LoVo (cell line): ENCODE data around the gene CCDC8.
"Not testable (repeated sequence)": the region's sequence is repeated elsewhere in the genome, so short reads cannot be mapped to it uniquely, and the experiment has no call there.

Experiments
- DNase-seq: peaks from one replicate; pipeline ENCODE4 v3.0.0-alpha.2; 2016; ENCODE audit warnings: low spot score

CCDC8 gene

GRCh38 chr19:46413262-46414031 lies at the start of gene CCDC8:
CCDC8 (minus strand) TSS chr19:46413564; CDS start chr19:46412810, 754 bp downstream.
- DNase-seq = no peak

- no peak for DNase-seq
These were observed 48.2 kb upstream of the CCDC8 start for GRCh38 chr19:46461537-46461936.

- no peak for DNase-seq
These were observed 47.6 kb upstream of the CCDC8 start for GRCh38 chr19:46460981-46461380.

- DNase-seq = no peak
These were observed 46.7 kb upstream of the CCDC8 start for GRCh38 chr19:46460055-46460454.

GRCh38 chr19:46456930-46457329 lies 43.6 kb upstream of the CCDC8 start:
- no peak for DNase-seq

GRCh38 chr19:46454244-46454643 lies 40.9 kb upstream of the CCDC8 start:
- DNase-seq = no peak

GRCh38 chr19:46453661-46454060 lies 40.3 kb upstream of the CCDC8 start:
- DNase-seq = no peak

GRCh38 chr19:46452186-46452585 lies 38.8 kb upstream of the CCDC8 start:
- no peak for DNase-seq

GRCh38 chr19:46451352-46451751 lies 38.0 kb upstream of the CCDC8 start:
- DNase-seq = no peak

- no peak for DNase-seq
These were observed 37.4 kb upstream of the CCDC8 start for GRCh38 chr19:46450737-46451136.

GRCh38 chr19:46449228-46449627 lies 35.9 kb upstream of the CCDC8 start:
- no peak for DNase-seq

- no peak for DNase-seq
These were observed 35.2 kb upstream of the CCDC8 start for GRCh38 chr19:46448601-46449000.

- no peak for DNase-seq
These were observed 34.5 kb upstream of the CCDC8 start for GRCh38 chr19:46447824-46448223.

GRCh38 chr19:46447006-46447405 lies 33.6 kb upstream of the CCDC8 start:
- no peak for DNase-seq

- DNase-seq = no peak
These were observed 32.7 kb upstream of the CCDC8 start for GRCh38 chr19:46446021-46446420.

GRCh38 chr19:46442808-46443450 lies 29.6 kb upstream of the CCDC8 start:
- DNase-seq = peak; percentile 56

- no peak for DNase-seq
These were observed 28.5 kb upstream of the CCDC8 start for GRCh38 chr19:46441866-46442265.

- not testable (repeated sequence) for DNase-seq
These were observed 22.3 kb upstream of the CCDC8 start for GRCh38 chr19:46435689-46436088.

- DNase-seq = no peak
These were observed 21.6 kb upstream of the CCDC8 start for GRCh38 chr19:46435009-46435408.

GRCh38 chr19:46433470-46433869 lies 20.1 kb upstream of the CCDC8 start:
- not testable (repeated sequence) for DNase-seq

GRCh38 chr19:46431824-46432223 lies 18.5 kb upstream of the CCDC8 start:
- DNase-seq = no peak

GRCh38 chr19:46429999-46430398 lies 16.6 kb upstream of the CCDC8 start:
- DNase-seq = no peak

- peak; percentile 13 for DNase-seq
These were observed 15.1 kb upstream of the CCDC8 start, which contains the start of gene PNMA8C for GRCh38 chr19:46428239-46429135. PNMA8C (minus strand) TSS chr19:46428936; CDS start chr19:46428359, 577 bp downstream.
